Hypothalamus (tissue), 51 donors: ENCODE data around the gene EFTUD2.

Source experiments
- DNase-seq, 51 donors: peaks; one replicate each; lab custom pipeline; 2025; lab: John Stamatoyannopoulos, UW

EFTUD2 gene

GRCh38 chr17:44862278-44862914 lies 36.8 kb downstream of the EFTUD2 start:
- DNase-seq = no peak

GRCh38 chr17:44859701-44860100 lies 39.5 kb downstream of the EFTUD2 start:
- DNase-seq = no peak

GRCh38 chr17:44854192-44854591 lies 45.1 kb downstream of the EFTUD2 start:
- no peak for DNase-seq

- no peak for DNase-seq
Observed at GRCh38 chr17:44850612-44851011, 48.6 kb downstream of the EFTUD2 start.

- no peak for DNase-seq
Observed at GRCh38 chr17:44850025-44850424, 49.2 kb downstream of the EFTUD2 start.

- DNase-seq = no peak
Observed at GRCh38 chr17:44848961-44849489, 50.2 kb downstream of the EFTUD2 start.

GRCh38 chr17:44848257-44848795 lies 50.9 kb downstream of the EFTUD2 start:
- DNase-seq = no peak

GRCh38 chr17:44847586-44847985 lies 51.7 kb downstream of the EFTUD2 start, which contains the start of gene HIGD1B:
TSS of gene HIGD1B (plus strand) at chr17:44847883. CDS start at chr17:44848153, 270 bp downstream.
- no peak for DNase-seq

GRCh38 chr17:44846206-44846605 lies 53.0 kb downstream of the EFTUD2 start:
- no peak for DNase-seq

GRCh38 chr17:44844390-44844830 lies 54.8 kb downstream of the EFTUD2 start:
- no peak for DNase-seq

GRCh38 chr17:44842748-44843147 lies 56.5 kb downstream of the EFTUD2 start:
- DNase-seq = no peak

- no peak for DNase-seq
Observed at GRCh38 chr17:44840936-44841335, 58.3 kb downstream of the EFTUD2 start.

GRCh38 chr17:44840274-44840673 lies 59.0 kb downstream of the EFTUD2 start:
- DNase-seq = no peak

- DNase-seq = no peak
Observed at GRCh38 chr17:44837196-44837595, 62.0 kb downstream of the EFTUD2 start.

GRCh38 chr17:44832805-44833204 lies 66.4 kb downstream of the EFTUD2 start:
- DNase-seq = no peak

GRCh38 chr17:44831371-44831770 lies 67.9 kb downstream of the EFTUD2 start:
- no peak for DNase-seq

- DNase-seq = peak in 1 of 51 donors; percentile 10
Observed at GRCh38 chr17:44830359-44831288, 68.6 kb downstream of the EFTUD2 start.

- no peak for DNase-seq
Observed at GRCh38 chr17:44829523-44830358, 69.5 kb downstream of the EFTUD2 start, which contains the start of gene GJC1. TSS of gene GJC1 (minus strand) at chr17:44830287. CDS start at chr17:44805817, 24,470 bp downstream.

GRCh38 chr17:44828919-44829522 lies 70.2 kb downstream of the EFTUD2 start:
- DNase-seq = no peak

GRCh38 chr17:44827863-44828262 lies 71.4 kb downstream of the EFTUD2 start:
- no peak for DNase-seq
